SK-MEL-5 (cell line): ENCODE data around the gene ETV5. TPM values are rescaled to one million over a fixed set of nuclear protein-coding genes. Genes with fewer than 3 reads are reported as not detected.
"Not testable (repeated sequence)": the region's sequence is repeated elsewhere in the genome, so short reads cannot be mapped to it uniquely, and the experiment has no call there.

Experiments
- DNase-seq: peaks from one replicate; pipeline ENCODE4 v3.0.0-alpha.2; 2016; ENCODE audit warnings: low read depth, low spot score
- in situ Hi-C: cut with HindIII; loops from 2 replicates; pipeline ENCODE4 v1.10.0; 2016; ENCODE audit warnings: low sequenced_read_pairs, high pct_unique_total_duplicates, low pct_unique_long_range_greater_than_20kb
- small RNA-seq, 2 experiments: library from RNA; depleted of rRNA; stranded (forward); fragments of <200 nt; gene quantifications; one replicate each; pipeline ENCODE3, GENCODE V24; 2014
- total RNA-seq: library from RNA; depleted of rRNA; stranded (reverse); fragments of >200 nt; shearing (Covaris generic); gene quantifications from 2 replicates; pipeline ENCODE4 v1.2.3, GENCODE V29; 2014; rRNA removed

ETV5 gene
- total RNA-seq, 1 experiment from 2014 or later, result 167 TPM

DNA sequence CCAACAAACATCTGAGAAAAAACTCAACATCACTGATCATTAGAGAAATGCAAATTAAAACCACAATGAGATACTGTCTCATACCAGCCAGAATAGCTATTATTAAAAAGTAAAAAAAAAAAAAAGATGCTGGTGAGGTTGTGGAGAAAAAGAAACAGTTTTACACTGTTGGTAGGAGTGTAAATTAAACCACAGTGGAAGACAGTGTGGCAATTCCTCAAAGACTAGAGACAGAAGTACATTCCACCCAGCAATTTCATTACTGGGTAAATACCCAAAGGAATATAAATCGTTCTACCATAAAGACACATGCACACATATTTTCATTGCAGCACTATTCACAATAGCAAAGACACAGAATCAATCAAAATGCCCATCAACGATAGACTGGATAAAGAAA lies 89.6 kb downstream of the ETV5 start:
- in situ Hi-C loops, DNase-seq: not testable (repeated sequence)

- in situ Hi-C loops, result no loop called here
Measured at GRCh38 chr3:186014866-186015265, 94.0 kb downstream of the ETV5 start.

DNA sequence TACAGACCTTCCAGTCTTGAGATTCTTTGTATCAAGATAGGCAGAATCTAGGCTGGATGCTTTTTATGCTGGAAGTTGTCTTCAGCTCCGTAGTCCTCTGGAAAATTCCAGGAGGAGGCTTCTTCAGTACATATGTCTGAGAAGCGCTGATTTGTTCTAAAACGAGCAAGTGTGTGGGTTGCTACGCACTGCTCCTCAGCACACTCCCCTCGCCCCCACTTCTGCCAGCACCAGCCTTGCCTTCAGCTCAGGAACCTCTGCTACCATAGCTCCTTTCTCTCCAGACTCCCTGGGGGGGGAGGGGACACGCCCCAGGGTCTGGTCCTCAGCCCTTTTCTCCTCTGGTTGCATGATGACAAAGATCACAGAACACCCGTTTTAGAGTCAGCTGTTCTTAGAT lies 95.6 kb downstream of the ETV5 start:
- in situ Hi-C loops, result no loop called here
- no peak for DNase-seq

More at GRCh38 chr3:186014866-186015265, 94.0 kb downstream of the ETV5 start:
- DNase-seq, result no peak

GRCh38 chr3:186012137-186012536 lies 96.8 kb downstream of the ETV5 start:
- in situ Hi-C loops, result no loop called here
- no peak for DNase-seq

DNA sequence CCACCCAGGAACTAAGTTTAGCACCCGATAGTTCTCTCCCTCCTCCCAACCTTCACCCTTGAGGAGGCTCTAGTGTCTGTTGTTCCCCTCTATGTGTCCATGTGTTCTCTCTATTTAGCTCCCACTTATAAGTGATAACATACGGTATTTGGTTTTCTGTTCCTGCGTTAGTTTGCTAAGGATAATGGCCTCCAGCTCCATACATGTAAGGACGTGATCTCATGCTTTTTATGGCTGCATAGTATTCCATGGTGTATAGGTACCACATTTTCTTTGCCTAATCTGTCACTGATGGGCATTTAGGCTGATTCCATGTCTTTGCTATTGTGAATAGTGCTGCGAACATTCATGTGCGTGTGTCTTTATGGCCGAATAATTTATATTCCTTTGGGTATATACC lies 104.2 kb downstream of the ETV5 start:
- no peak for DNase-seq
- in situ Hi-C loops, result no loop called here

- no peak for DNase-seq
- in situ Hi-C loops, result no loop called here
Measured at GRCh38 chr3:186004209-186004608, 104.7 kb downstream of the ETV5 start.

- DNase-seq, result no peak
- in situ Hi-C loops, result no loop called here
Measured at GRCh38 chr3:186003610-186004009, 105.3 kb downstream of the ETV5 start.

GRCh38 chr3:186002884-186003472 lies 105.9 kb downstream of the ETV5 start:
- in situ Hi-C loops, result no loop called here

GRCh38 chr3:186001842-186002241 lies 107.0 kb downstream of the ETV5 start:
- no peak for DNase-seq
- in situ Hi-C loops, result no loop called here

More at GRCh38 chr3:186002884-186003472, 105.9 kb downstream of the ETV5 start:
- peak; percentile 63 for DNase-seq

- DNase-seq, result no peak
- in situ Hi-C loops, result no loop called here
Measured at GRCh38 chr3:185999221-185999620, 109.7 kb downstream of the ETV5 start.

- in situ Hi-C loops, result no loop called here
- DNase-seq, result no peak
Measured at GRCh38 chr3:185998136-185998535, 110.8 kb downstream of the ETV5 start.

- DNase-seq, result no peak
- in situ Hi-C loops, result no loop called here
Measured at GRCh38 chr3:185997130-185997529, 111.8 kb downstream of the ETV5 start.

Small RNAs within 50 kb of the gene (small RNA-seq; reads per million reads assigned to genes)
- 0 reads per million in 2 experiments for gene RF00017

Other genes starting within 250 kb of the ETV5 start
- gene TRA2B, start 171.1 kb downstream of the ETV5 start, total RNA-seq, result 221 and 235 TPM in 2 replicates